Gastrocnemius medialis (tissue), 4 donors: ENCODE measurements around the gene OVCH2.

Source experiments
- POLR2A ChIP-seq, 2 donors: fragments of 450-650 bp; IDR thresholded peaks; one replicate each; pipeline ENCODE4 v1.6.1; 2017; ENCODE audit warnings: antibody characterized with exemption in 2 of 2, mild to moderate bottlenecking in 2 of 2, moderate library complexity in 2 of 2
- TF ChIP-seq, protein P1 (sequence below), 5 experiments: fragments of 450-650 bp in 3 of 5; fragments of 200-600 bp in 2 of 5; sonication (generic) in 2 of 5; IDR thresholded peaks in 4 of 5; conservative IDR thresholded peaks in 1 of 5; 1 replicate in 4 of 5; 2 replicates in 1 of 5; pipeline ENCODE4 v1.5.1; 2016 to 2019; ENCODE audit warnings: antibody characterized with exemption in 5 of 5, mild to moderate bottlenecking in 3 of 5, moderate library complexity in 3 of 5

DNA sequence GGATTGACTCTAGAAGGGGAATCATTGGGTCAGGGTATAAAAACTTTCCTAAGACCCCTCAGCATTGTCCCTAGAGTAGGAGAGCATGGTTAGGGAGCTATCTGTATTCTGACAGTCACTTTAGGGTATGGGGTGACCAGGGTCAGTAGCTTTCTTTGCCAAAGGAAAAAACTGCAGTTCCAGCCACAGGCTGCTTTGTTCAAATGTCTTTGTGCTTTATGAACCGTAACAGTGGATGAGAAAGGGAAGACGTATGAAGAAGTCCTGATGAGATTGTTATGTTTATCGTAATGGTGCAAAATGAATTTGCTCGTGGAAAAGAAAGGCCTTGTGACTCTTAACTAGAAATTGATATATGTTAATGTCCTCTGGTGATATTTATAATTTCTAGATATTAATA lies 63.0 kb downstream of the OVCH2 start:
- TF ChIP-seq, protein P1, sequence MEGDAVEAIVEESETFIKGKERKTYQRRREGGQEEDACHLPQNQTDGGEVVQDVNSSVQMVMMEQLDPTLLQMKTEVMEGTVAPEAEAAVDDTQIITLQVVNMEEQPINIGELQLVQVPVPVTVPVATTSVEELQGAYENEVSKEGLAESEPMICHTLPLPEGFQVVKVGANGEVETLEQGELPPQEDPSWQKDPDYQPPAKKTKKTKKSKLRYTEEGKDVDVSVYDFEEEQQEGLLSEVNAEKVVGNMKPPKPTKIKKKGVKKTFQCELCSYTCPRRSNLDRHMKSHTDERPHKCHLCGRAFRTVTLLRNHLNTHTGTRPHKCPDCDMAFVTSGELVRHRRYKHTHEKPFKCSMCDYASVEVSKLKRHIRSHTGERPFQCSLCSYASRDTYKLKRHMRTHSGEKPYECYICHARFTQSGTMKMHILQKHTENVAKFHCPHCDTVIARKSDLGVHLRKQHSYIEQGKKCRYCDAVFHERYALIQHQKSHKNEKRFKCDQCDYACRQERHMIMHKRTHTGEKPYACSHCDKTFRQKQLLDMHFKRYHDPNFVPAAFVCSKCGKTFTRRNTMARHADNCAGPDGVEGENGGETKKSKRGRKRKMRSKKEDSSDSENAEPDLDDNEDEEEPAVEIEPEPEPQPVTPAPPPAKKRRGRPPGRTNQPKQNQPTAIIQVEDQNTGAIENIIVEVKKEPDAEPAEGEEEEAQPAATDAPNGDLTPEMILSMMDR (IDR thresholded peaks at IDR 0.05 in 4 of 5, conservative IDR thresholded peaks at IDR 0.05 in 1 of 5): no peak
- no peak for TF ChIP-seq POLR2A (IDR thresholded peaks at IDR 0.05)
